Astrocyte of the spinal cord (primary cell): ENCODE measurements around the gene TBC1D14.

Experiments used
- DNase-seq: peaks from one replicate; pipeline ENCODE4 v3.0.0; 2011; ENCODE audit warnings: low read depth, low spot score
- H3K4me3 ChIP-seq: 2 replicates; pipeline ENCODE4 v1.5.1; 2011; ENCODE audit warnings: low read depth, mild to moderate bottlenecking, low read length, moderate library complexity
- in situ Hi-C: cut with HindIII; loops from 2 replicates; pipeline ENCODE4 v1.10.0; 2017; ENCODE audit warnings: low sequenced_read_pairs
- TF ChIP-seq, protein P1 (sequence below): IDR thresholded peaks from 2 replicates; pipeline ENCODE4 v1.5.1; 2012; ENCODE audit warnings: low read depth, mild to moderate bottlenecking, low read length, inconsistent platforms

TBC1D14 gene

GRCh38 chr4:7044137-7044930 is 134.7 kb downstream of the TBC1D14 start:
- TF ChIP-seq, protein P1, sequence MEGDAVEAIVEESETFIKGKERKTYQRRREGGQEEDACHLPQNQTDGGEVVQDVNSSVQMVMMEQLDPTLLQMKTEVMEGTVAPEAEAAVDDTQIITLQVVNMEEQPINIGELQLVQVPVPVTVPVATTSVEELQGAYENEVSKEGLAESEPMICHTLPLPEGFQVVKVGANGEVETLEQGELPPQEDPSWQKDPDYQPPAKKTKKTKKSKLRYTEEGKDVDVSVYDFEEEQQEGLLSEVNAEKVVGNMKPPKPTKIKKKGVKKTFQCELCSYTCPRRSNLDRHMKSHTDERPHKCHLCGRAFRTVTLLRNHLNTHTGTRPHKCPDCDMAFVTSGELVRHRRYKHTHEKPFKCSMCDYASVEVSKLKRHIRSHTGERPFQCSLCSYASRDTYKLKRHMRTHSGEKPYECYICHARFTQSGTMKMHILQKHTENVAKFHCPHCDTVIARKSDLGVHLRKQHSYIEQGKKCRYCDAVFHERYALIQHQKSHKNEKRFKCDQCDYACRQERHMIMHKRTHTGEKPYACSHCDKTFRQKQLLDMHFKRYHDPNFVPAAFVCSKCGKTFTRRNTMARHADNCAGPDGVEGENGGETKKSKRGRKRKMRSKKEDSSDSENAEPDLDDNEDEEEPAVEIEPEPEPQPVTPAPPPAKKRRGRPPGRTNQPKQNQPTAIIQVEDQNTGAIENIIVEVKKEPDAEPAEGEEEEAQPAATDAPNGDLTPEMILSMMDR: no peak
- in situ Hi-C loops: no loop called here
- no peak for DNase-seq
- H3K4me3 ChIP-seq: peak overlapping the region; percentile 83

- TF ChIP-seq, protein P1: no peak
- DNase-seq: no peak
- in situ Hi-C loops: no loop called here
- no peak overlapping the region for H3K4me3 ChIP-seq
Measured at GRCh38 chr4:7045553-7045952, 135.9 kb downstream of the TBC1D14 start.

DNA sequence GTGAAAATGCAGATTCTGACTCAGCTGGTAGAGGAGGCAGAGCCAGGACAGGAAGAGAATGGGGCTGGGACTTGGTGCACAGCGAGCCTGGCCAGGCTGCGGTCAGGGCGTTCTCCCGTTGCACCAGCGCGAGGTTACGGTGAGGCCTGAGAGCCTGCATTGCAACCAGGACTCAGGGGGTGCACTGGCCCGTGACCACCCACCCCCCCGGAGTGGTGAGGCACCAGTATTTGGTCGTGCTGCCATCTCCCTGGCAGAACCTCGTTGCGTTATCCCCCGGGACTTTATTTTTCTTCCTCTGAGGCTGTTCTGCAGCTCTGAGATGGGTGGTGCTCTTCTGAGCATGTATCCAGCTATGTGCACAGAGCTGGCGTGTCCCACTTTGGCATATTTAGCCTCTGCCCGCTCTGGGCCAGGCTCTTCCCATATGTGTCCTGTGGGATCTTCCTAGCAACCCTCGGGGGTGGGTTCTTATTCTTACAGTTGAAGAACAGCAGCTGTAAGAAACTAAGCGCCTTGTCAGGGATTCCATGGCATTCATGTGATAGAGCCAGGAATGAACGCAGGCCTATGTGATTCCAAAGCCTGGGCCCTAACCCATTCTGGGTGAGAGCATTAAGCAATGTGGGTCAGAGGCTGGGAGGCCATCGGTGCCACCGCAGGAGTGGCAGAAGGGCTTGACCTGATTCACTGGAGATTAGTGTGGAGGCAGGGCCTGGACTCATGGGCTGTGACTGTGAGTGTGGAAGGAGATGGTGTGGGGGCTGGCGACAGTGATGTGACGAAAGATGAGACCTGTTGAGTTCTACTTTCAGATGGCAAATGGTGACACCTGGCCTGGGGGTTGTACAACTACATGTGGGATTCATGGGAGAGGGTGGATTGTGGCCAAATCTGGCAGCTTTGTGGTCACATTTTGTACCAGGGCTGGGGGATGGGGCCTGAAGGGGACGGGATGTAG is 136.6 kb downstream of the TBC1D14 start:
- in situ Hi-C loops: no loop called here
- no peak for DNase-seq

DNA sequence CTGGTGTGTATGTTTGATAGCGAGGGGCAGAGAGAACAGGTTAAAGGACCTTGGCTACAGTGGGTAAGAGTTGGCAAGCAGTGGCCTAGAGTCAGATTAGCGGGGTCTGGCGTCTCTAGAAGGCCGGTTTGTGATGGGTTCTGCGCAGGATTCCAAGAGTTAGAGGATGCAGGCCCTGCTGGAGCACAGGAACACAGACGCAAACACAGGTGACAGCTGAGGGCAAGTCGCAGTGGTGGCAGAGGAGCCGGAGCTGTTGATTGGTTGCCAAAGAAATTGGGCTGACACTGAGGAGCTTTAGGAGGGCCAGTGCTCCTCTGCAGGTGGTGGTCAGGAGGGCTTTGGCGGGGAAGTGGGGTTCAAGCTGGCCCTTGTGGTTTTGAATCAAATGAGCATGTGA is 137.3 kb downstream of the TBC1D14 start:
- H3K4me3 ChIP-seq: no peak overlapping the region
- no peak for DNase-seq
- TF ChIP-seq, protein P1: no peak
- in situ Hi-C loops: no loop called here

More for the DNA sequence above, 136.6 kb downstream of the TBC1D14 start:
- TF ChIP-seq, protein P1: no peak
- no peak overlapping the region for H3K4me3 ChIP-seq

GRCh38 chr4:7048642-7049041 is 139.0 kb downstream of the TBC1D14 start:
- DNase-seq: no peak
- TF ChIP-seq, protein P1: no peak
- in situ Hi-C loops: no loop called here
- no peak overlapping the region for H3K4me3 ChIP-seq

GRCh38 chr4:7049295-7049694 is 139.7 kb downstream of the TBC1D14 start:
- H3K4me3 ChIP-seq: no peak overlapping the region
- TF ChIP-seq, protein P1: no peak
- no peak for DNase-seq
- in situ Hi-C loops: no loop called here
